WTC11 (cell line): ENCODE results near the gene AKR1C4. TPM values are rescaled to one million over a fixed set of nuclear protein-coding genes. Genes with fewer than 3 reads are reported as not detected.
"Not testable (repeated sequence)": the region's sequence is repeated elsewhere in the genome, so short reads cannot be mapped to it uniquely, and the experiment has no call there.

Source experiments
- ATAC-seq: fragments of 200-7000 bp; cut with Tn5 transposase; 2 replicates; pipeline ENCODE4 v1.10.0; 2021; ENCODE audit warnings: mild to moderate bottlenecking, moderate library complexity
- CTCF ChIA-PET: fragments of 300-600 bp; sonication (Branson Sonifier 250); formaldehyde crosslinking; loops from one replicate; lab custom pipeline; 2021; ENCODE audit warnings: antibody characterized with exemption; lab: Charles Lee
- POLR2A ChIA-PET: fragments of 350-600 bp; sonication (Branson Sonifier 250); formaldehyde crosslinking; loops from one replicate; lab custom pipeline; 2021; ENCODE audit warnings: antibody characterized with exemption; lab: Charles Lee
- DNase-seq: peaks from one replicate; pipeline ENCODE4 v3.0.0; 2021; ENCODE audit warnings: low spot score
- H3K27ac Mint-ChIP-seq: 2 replicates; pipeline ENCODE4 v1.8.0; 2021; ENCODE audit warnings: mixed read lengths
- H3K27me3 Mint-ChIP-seq: 2 replicates; pipeline ENCODE4 v1.8.0; 2021; ENCODE audit warnings: low read depth, mild to moderate bottlenecking, moderate library complexity, mixed read lengths
- H3K36me3 Mint-ChIP-seq: 2 replicates; pipeline ENCODE4 v1.8.0; 2021; ENCODE audit warnings: mixed read lengths
- H3K4me1 Mint-ChIP-seq: 2 replicates; pipeline ENCODE4 v1.8.0; 2022; ENCODE audit warnings: mixed read lengths
- H3K4me3 Mint-ChIP-seq: 2 replicates; pipeline ENCODE4 v1.8.0; 2021; ENCODE audit warnings: mild to moderate bottlenecking, moderate library complexity, mixed read lengths
- H3K9me3 Mint-ChIP-seq: 2 replicates; pipeline ENCODE4 v1.8.0; 2021; ENCODE audit warnings: mixed read lengths
- AFF4 ChIP-seq: sonication (generic); formaldehyde crosslinking; IDR thresholded peaks from 2 replicates; pipeline ENCODE4 v1.8.1; 2023; ENCODE audit warnings: mild to moderate bottlenecking, missing genetic modification reagents, borderline replicate concordance
- ATF6 ChIP-seq: sonication (generic); formaldehyde crosslinking; IDR thresholded peaks from 2 replicates; pipeline ENCODE4 v1.8.1; 2023; ENCODE audit warnings: mild to moderate bottlenecking, missing genetic modification reagents
- EMX1 ChIP-seq: fragments of 250-450 bp; sonication (Bioruptor Pico); IDR thresholded peaks from 2 replicates; pipeline ENCODE4 v1.8.0; 2021; ENCODE audit warnings: mild to moderate bottlenecking
- FOXK1 ChIP-seq: sonication (generic); formaldehyde crosslinking; IDR thresholded peaks from 2 replicates; pipeline ENCODE4 v1.8.0; 2022; ENCODE audit warnings: mild to moderate bottlenecking, moderate library complexity, missing genetic modification reagents
- GTF2I ChIP-seq: fragments of 250-450 bp; sonication (Bioruptor Pico); conservative IDR thresholded peaks from 2 replicates; pipeline ENCODE4 v1.4.0; 2021; ENCODE audit warnings: mild to moderate bottlenecking
- HMGXB4 ChIP-seq: sonication (generic); formaldehyde crosslinking; IDR thresholded peaks from 2 replicates; pipeline ENCODE4 v1.8.1; 2023; ENCODE audit warnings: mild to moderate bottlenecking, moderate library complexity, missing genetic modification reagents
- IRF2 ChIP-seq: sonication (generic); formaldehyde crosslinking; IDR thresholded peaks from 2 replicates; pipeline ENCODE4 v1.8.0; 2022; ENCODE audit warnings: low read depth, missing genetic modification reagents, borderline replicate concordance
- MXD4 ChIP-seq: fragments of 250-450 bp; sonication (Bioruptor Pico); IDR thresholded peaks from 2 replicates; pipeline ENCODE4 v1.8.0; 2021; ENCODE audit warnings: mild to moderate bottlenecking, moderate library complexity, borderline replicate concordance
- NFATC4 ChIP-seq: fragments of 250-450 bp; sonication (Bioruptor Pico); IDR thresholded peaks from 2 replicates; pipeline ENCODE4 v1.9.0; 2021; ENCODE audit warnings: mild to moderate bottlenecking
- NR1H2 ChIP-seq: sonication (generic); formaldehyde crosslinking; IDR thresholded peaks from 2 replicates; pipeline ENCODE4 v1.9.0; 2021; ENCODE audit warnings: mild to moderate bottlenecking, moderate library complexity, missing genetic modification reagents
- RELA ChIP-seq: sonication (generic); formaldehyde crosslinking; IDR thresholded peaks from 2 replicates; pipeline ENCODE4 v1.8.1; 2022; ENCODE audit warnings: missing genetic modification reagents, mild to moderate bottlenecking, borderline replicate concordance
- TP53 ChIP-seq: sonication (generic); formaldehyde crosslinking; IDR thresholded peaks from 2 replicates; pipeline ENCODE4 v1.8.1; 2023; ENCODE audit warnings: mild to moderate bottlenecking, missing genetic modification reagents
- ZBTB21 ChIP-seq: sonication (generic); formaldehyde crosslinking; IDR thresholded peaks from 2 replicates; pipeline ENCODE4 v1.8.1; 2023; ENCODE audit warnings: mild to moderate bottlenecking, missing genetic modification reagents, borderline replicate concordance
- ZNF512 ChIP-seq: sonication (generic); formaldehyde crosslinking; IDR thresholded peaks from 2 replicates; pipeline ENCODE4 v1.8.1; 2022; ENCODE audit warnings: missing genetic modification reagents, borderline replicate concordance
- ZNF671 ChIP-seq: fragments of 250-450 bp; sonication (Bioruptor Pico); IDR thresholded peaks from 2 replicates; pipeline ENCODE4 v1.8.0; 2021; ENCODE audit warnings: mild to moderate bottlenecking
- total RNA-seq: library from RNA; stranded (reverse); gene quantifications from 3 replicates; pipeline ENCODE4 v1.2.3, GENCODE V29; 2021

AKR1C4 gene
- total RNA-seq, 1 experiment from 2014 or later = not detected

GRCh38 chr10:5252177-5253037 lies 55.8 kb downstream of the AKR1C4 start (continued):
- TF ChIP-seq ZNF512 (no peak), ZNF671 (CRISPR knock-in tag) (no peak), FOXK1 (CRISPR knock-in tag) (no peak), MXD4 (CRISPR knock-in tag) (no peak), ATF6 (CRISPR knock-in tag) (no peak)

GRCh38 chr10:5254488-5254887 lies 57.9 kb downstream of the AKR1C4 start:
- no peak for TF ChIP-seq RELA (CRISPR knock-in tag)
- no peak for TF ChIP-seq AFF4 (CRISPR knock-in tag)
- TF ChIP-seq IRF2 (CRISPR knock-in tag) = no peak
- no peak for TF ChIP-seq GTF2I (CRISPR knock-in tag)
- TF ChIP-seq EMX1 = no peak
- TF ChIP-seq NFATC4 (CRISPR knock-in tag) = no peak
- no peak for TF ChIP-seq ZBTB21 (CRISPR knock-in tag)
- no peak for TF ChIP-seq TP53
- no peak for TF ChIP-seq NR1H2 (CRISPR knock-in tag)
- no peak for TF ChIP-seq HMGXB4
- no peak for DNase-seq
- peaks cover 10% of the 10 kb centered on the region for H3K9me3 Mint-ChIP-seq
- H3K27me3 Mint-ChIP-seq = peaks cover 3% of the 10 kb centered on the region; the same call in 1 of the 2 replicates
- CTCF ChIA-PET = no interaction called here
- peaks cover 9% of the 10 kb centered on the region for H3K4me1 Mint-ChIP-seq
- H3K36me3 Mint-ChIP-seq = no peaks in the 10 kb centered on the region; the same call in 1 of the 2 replicates
- POLR2A ChIA-PET = no interaction called here
- no peak for ATAC-seq
- no peak overlapping the region for H3K27ac Mint-ChIP-seq
- no peak overlapping the region for H3K4me3 Mint-ChIP-seq

- H3K27ac Mint-ChIP-seq, POLR2A ChIA-PET, H3K27me3 Mint-ChIP-seq, H3K4me3 Mint-ChIP-seq, ATAC-seq, DNase-seq, CTCF ChIA-PET: not testable (repeated sequence)
- H3K4me1 Mint-ChIP-seq = peaks cover 19% of the 10 kb centered on the region
- H3K9me3 Mint-ChIP-seq = peaks cover 23% of the 10 kb centered on the region
- H3K36me3 Mint-ChIP-seq = peaks cover 10% of the 10 kb centered on the region
Measured at GRCh38 chr10:5257768-5258167, 61.1 kb downstream of the AKR1C4 start.
